Endothelial cell of umbilical vein (primary cell): ENCODE data around the gene CPB2. TPM values are rescaled to one million over a fixed set of nuclear protein-coding genes. Genes with fewer than 3 reads are reported as not detected.

ENCODE experiments used
- Bru-seq: library from RNA; stranded (reverse); fragments of 400-500 nt; gene quantifications from one replicate; lab custom pipeline; 2021; lab: Mats Ljungman, UMichigan
- BruChase-seq, 2 experiments: library from RNA; stranded (reverse); fragments of 400-500 nt; gene quantifications; one replicate each; lab custom pipeline; 2021; lab: Mats Ljungman, UMichigan
- BruUV-seq: library from RNA; stranded (reverse); fragments of 400-500 nt; replicated peaks from 2 replicates; lab custom pipeline; 2021; lab: Mats Ljungman, UMichigan
- CTCF ChIA-PET: fragments of 300-600, 350-600 bp; sonication (Branson Sonifier 250); formaldehyde crosslinking; loops from one replicate; lab custom pipeline; 2021; ENCODE audit warnings: antibody characterized with exemption, inconsistent platforms; lab: Charles Lee
- POLR2A ChIA-PET: fragments of 300-600, 350-600 bp; sonication (Branson Sonifier 250); formaldehyde crosslinking; loops from one replicate; lab custom pipeline; 2021; ENCODE audit warnings: antibody characterized with exemption, inconsistent platforms; lab: Charles Lee
- DNase-seq: peaks from one replicate; pipeline ENCODE4 v3.0.0-alpha.2; 2011; ENCODE audit warnings: low read depth, low spot score
- FAIRE-seq: peaks from 2 replicates; lab custom pipeline; 2011; peaks lifted over from hg19 to GRCh38; lab: Jason Lieb, UNC
- H2AFZ ChIP-seq: 2 replicates; pipeline ENCODE4 v1.6.0; 2012; ENCODE audit warnings: low read depth, low read length, control low read depth, inconsistent platforms
- H3K27ac ChIP-seq: 2 replicates; pipeline ENCODE4 v1.5.1; 2011; ENCODE audit warnings: low read depth, mild to moderate bottlenecking, control low read depth, low read length, moderate library complexity; ENCODE audit not compliant: insufficient read depth
- H3K27me3 ChIP-seq, 2 experiments: 2 replicates each; pipeline versions ENCODE4 v1.6.0 to v1.6.1; 2011; ENCODE audit warnings: low read length in 2 of 2, mixed read lengths in 1 of 2; ENCODE audit not compliant: control insufficient read depth in 2 of 2, insufficient read depth in 2 of 2
- H3K36me3 ChIP-seq, 2 experiments: 2 replicates in 1 of 2; 3 replicates in 1 of 2; pipeline ENCODE4 v1.5.1; 2011; ENCODE audit warnings: low read length in 2 of 2, mild to moderate bottlenecking in 1 of 2, moderate library complexity in 1 of 2; ENCODE audit not compliant: control insufficient read depth in 2 of 2, insufficient read depth in 2 of 2; ENCODE audit errors: extremely low read depth in 1 of 2
- H3K4me1 ChIP-seq: 3 replicates; pipeline ENCODE4 v1.5.1; 2011; ENCODE audit warnings: mild to moderate bottlenecking, low read length; ENCODE audit not compliant: control insufficient read depth, insufficient read depth; ENCODE audit errors: extremely low read depth
- H3K4me2 ChIP-seq: 2 replicates; pipeline ENCODE4 v1.6.1; 2011; ENCODE audit warnings: low read length, control low read depth, mixed read lengths; ENCODE audit not compliant: insufficient read depth
- H3K4me3 ChIP-seq, 3 experiments: fragments of 200-600 bp in 1 of 3; sonication (generic), shearing (Covaris generic) in 1 of 3; replicated peaks in 1 of 3; 2 replicates each; pipeline ENCODE4 v1.5.1; 2011 to 2016; ENCODE audit warnings: control low read depth in 3 of 3, low read length in 3 of 3, mild to moderate bottlenecking in 2 of 3, inconsistent platforms in 1 of 3, low read depth in 1 of 3, moderate library complexity in 1 of 3; ENCODE audit not compliant: insufficient read depth in 1 of 3
- H3K79me2 ChIP-seq: 2 replicates; pipeline ENCODE4 v1.6.0; 2012; ENCODE audit warnings: low read length, inconsistent platforms; ENCODE audit not compliant: control insufficient read depth, insufficient read depth
- H3K9ac ChIP-seq: replicated peaks from 2 replicates; pipeline ENCODE3; 2011; ENCODE audit warnings: low read length, control low read depth; ENCODE audit not compliant: insufficient read depth; ENCODE audit errors: extremely low read depth
- H3K9me1 ChIP-seq: replicated peaks from 3 replicates; pipeline ENCODE4 v1.6.0; 2011; ENCODE audit warnings: mild to moderate bottlenecking, low read length; ENCODE audit not compliant: control insufficient read depth, insufficient read depth; ENCODE audit errors: extremely low read depth
- H3K9me3 ChIP-seq: replicated peaks from 2 replicates; pipeline ENCODE4 v1.5.1; 2012; ENCODE audit warnings: low read length, inconsistent platforms; ENCODE audit not compliant: control insufficient read depth, insufficient read depth
- H4K20me1 ChIP-seq: replicated peaks from 2 replicates; pipeline ENCODE3; 2011; ENCODE audit warnings: mild to moderate bottlenecking, low read length; ENCODE audit not compliant: control insufficient read depth, insufficient read depth; ENCODE audit errors: extremely low read depth
- EZH2 ChIP-seq: IDR thresholded peaks from 2 replicates; pipeline ENCODE4 v1.6.1; 2012; ENCODE audit warnings: borderline replicate concordance, low read depth, mild to moderate bottlenecking, moderate library complexity, low read length, inconsistent platforms; ENCODE audit not compliant: severe bottlenecking
- FOS ChIP-seq: IDR thresholded peaks from 2 replicates; pipeline ENCODE4 v1.6.1; 2011; ENCODE audit warnings: mild to moderate bottlenecking, low read length, moderate library complexity, borderline replicate concordance; ENCODE audit not compliant: insufficient read depth
- JUN ChIP-seq: IDR thresholded peaks from 2 replicates; pipeline ENCODE4 v1.6.1; 2011; ENCODE audit warnings: borderline replicate concordance, low read depth; ENCODE audit not compliant: insufficient read length, insufficient read depth
- MYC ChIP-seq: IDR thresholded peaks from one replicate; pipeline ENCODE4 v1.6.1; 2011; ENCODE audit warnings: mild to moderate bottlenecking, low read depth, low read length
- POLR2A ChIP-seq: IDR thresholded peaks from 2 replicates; pipeline ENCODE4 v1.6.1; 2012; ENCODE audit warnings: low read depth, mild to moderate bottlenecking, control low read depth, low read length
- dilution Hi-C: fragments of 300-500 bp; cut with MboI; formaldehyde crosslinking; loops from one replicate; pipeline ENCODE4 v1.15.0; 2019; ENCODE audit warnings: low sequenced_read_pairs; ENCODE audit not compliant: extremely low pct_ligation_motif_present
- intact Hi-C: fragments of 100-400 bp; cut with micrococcal nuclease; formaldehyde crosslinking; loops from one replicate; pipeline ENCODE4 v1.10.0; 2022
- long read RNA-seq: library from polyadenylated mRNA; stranded (forward); transcript quantifications from one replicate; pipeline ENCODE4 v2.0.0, GENCODE V29; 2021
- polyA minus RNA-seq, 3 experiments: library from RNA; depleted of rRNA, polyadenylated mRNA; stranded (reverse); fragments of >200 nt; gene quantifications; 1 replicate in 1 of 3; 2 replicates in 2 of 3; pipeline ENCODE4 v1.2.3, GENCODE V29; 2011
- polyA plus RNA-seq, 4 experiments: library from polyadenylated mRNA; depleted of rRNA in 3 of 4; stranded (reverse) in 3 of 4; unstranded in 1 of 4; fragments of >200 nt; gene quantifications; 2 replicates each; pipeline versions ENCODE4 v1.2.1 to v1.2.3, GENCODE V29; 2011 to 2012; ENCODE audit warnings: missing spikeins in 1 of 4
- total RNA-seq: library from RNA; stranded (reverse); gene quantifications from 2 replicates; pipeline ENCODE4 v1.2.3, GENCODE V29; 2021
- TF ChIP-seq, protein P1 (sequence below): IDR thresholded peaks from 2 replicates; pipeline ENCODE4 v1.6.1; 2011; ENCODE audit not compliant: insufficient read depth, insufficient read length

The CPB2 gene, protein sequence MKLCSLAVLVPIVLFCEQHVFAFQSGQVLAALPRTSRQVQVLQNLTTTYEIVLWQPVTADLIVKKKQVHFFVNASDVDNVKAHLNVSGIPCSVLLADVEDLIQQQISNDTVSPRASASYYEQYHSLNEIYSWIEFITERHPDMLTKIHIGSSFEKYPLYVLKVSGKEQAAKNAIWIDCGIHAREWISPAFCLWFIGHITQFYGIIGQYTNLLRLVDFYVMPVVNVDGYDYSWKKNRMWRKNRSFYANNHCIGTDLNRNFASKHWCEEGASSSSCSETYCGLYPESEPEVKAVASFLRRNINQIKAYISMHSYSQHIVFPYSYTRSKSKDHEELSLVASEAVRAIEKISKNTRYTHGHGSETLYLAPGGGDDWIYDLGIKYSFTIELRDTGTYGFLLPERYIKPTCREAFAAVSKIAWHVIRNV
- total RNA-seq: not detected in 2 replicates
- not detected in 2 replicates for polyA plus RNA-seq
- polyA plus RNA-seq (2011; cell fraction: cytosol; rRNA removed): not detected in 2 replicates
- not detected in 2 replicates for polyA plus RNA-seq (2011; cell fraction: nucleus; rRNA removed)
- not detected in 2 replicates for polyA plus RNA-seq (2012)
- not detected in 2 replicates for polyA minus RNA-seq
- not detected for polyA minus RNA-seq (2011; cell fraction: cytosol; rRNA and poly(A)+ RNA removed)
- polyA minus RNA-seq (2011; cell fraction: nucleus; rRNA and poly(A)+ RNA removed): not detected in 2 replicates
- percentile 8 among the genes with signal in this experiment for Bru-seq, nascent RNA
- percentile 2 among the genes with signal in this experiment for BruChase-seq, experiment 1, labeled RNA remaining after a 6-hour chase
- not detected for BruChase-seq, experiment 2, labeled RNA remaining after a 2-hour chase
- long read RNA-seq: 0 reads

- ChIA-PET CTCF (interaction anchor here (0.5 kb wide), 1 partner anchor 183 kb away, joined by 3 read pairs; no protein-coding TSS in a partner anchor), POLR2A (no interaction called here)
- H3K4me3 ChIP-seq: no peak within 1 kb of the TSS
- no peak within 1 kb of the TSS for H3K9ac ChIP-seq
- DNase-seq (no peak), FAIRE-seq (no peak)
- dilution Hi-C loops (no loop called here), intact Hi-C loops (no loop called here)
- no peak within 1 kb of the TSS for H2AFZ ChIP-seq
- no peaks in the 10 kb centered on the region for H4K20me1 ChIP-seq
- peaks cover 8% of the 10 kb centered on the region in 2 experiments for H3K27me3 ChIP-seq
- no peaks in the 10 kb centered on the region for H3K9me1 ChIP-seq
- H3K79me2 ChIP-seq: no peaks in the 10 kb centered on the region
- BruUV-seq: no TSS peak
- TF ChIP-seq JUN: no peak
- TF ChIP-seq MYC: no peak
- no peak for TF ChIP-seq EZH2
- no peak for TF ChIP-seq FOS
- TF ChIP-seq POLR2A: no peak
- TF ChIP-seq, protein P1, sequence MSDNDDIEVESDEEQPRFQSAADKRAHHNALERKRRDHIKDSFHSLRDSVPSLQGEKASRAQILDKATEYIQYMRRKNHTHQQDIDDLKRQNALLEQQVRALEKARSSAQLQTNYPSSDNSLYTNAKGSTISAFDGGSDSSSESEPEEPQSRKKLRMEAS: no peak
- H3K36me3 ChIP-seq: no peaks in the 10 kb centered on the region
- no peak within 1 kb of the TSS for H3K27ac ChIP-seq
- peaks cover 6% of the 10 kb centered on the region for H3K4me1 ChIP-seq
- no peak within 1 kb of the TSS for H3K4me2 ChIP-seq
- H3K9me3 ChIP-seq: no peaks in the 10 kb centered on the region
These were observed at the start of gene CPB2 for GRCh38 chr13:46104868-46105267. CPB2 (minus strand) TSS chr13:46105033; CDS start chr13:46105009, 24 bp downstream.
